ENCODE data around the gene STK39.
"Not testable (repeated sequence)": the region's sequence is repeated elsewhere in the genome, so short reads cannot be mapped to it uniquely, and the experiment has no call there.

STK39 gene

GRCh38 chr2:168047091-168047690 is 200.2 kb downstream of the STK39 start:
- DNase-seq (ENCODE audit: low read depth) = no peak
- H3K4me3 ChIP-seq (ENCODE audit: low read depth, low read length) = no peak overlapping the region
- in situ Hi-C loops (cut with HindIII; ENCODE audit: low sequenced_read_pairs) = no loop called here
- TF ChIP-seq CTCF (IDR thresholded peaks at IDR 0.05; ENCODE audit: low read depth, low read length, missing control alignments) = no peak

DNA sequence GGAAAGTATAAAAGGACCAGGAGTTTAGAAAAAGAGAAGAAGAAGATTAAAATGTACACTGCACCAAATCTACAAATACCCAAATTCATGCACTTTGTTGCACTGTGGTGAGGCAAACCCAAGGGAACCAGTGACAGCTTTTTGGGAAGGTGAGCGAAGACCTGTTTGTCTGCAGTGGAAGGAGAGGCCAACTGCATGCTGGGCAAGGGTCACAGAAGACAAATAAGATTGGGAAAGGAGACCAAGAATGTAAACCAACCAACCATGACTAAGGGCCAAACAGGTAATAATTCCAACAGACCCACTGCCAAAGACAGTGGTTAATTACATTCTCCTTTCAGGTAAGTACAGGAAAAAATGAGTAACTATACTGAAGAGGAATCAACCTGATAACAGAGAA is 202.8 kb downstream of the STK39 start:
- DNase-seq (ENCODE audit: low read depth) = no peak
- no peak overlapping the region for H3K4me3 ChIP-seq (ENCODE audit: low read depth, low read length)
- no peak for TF ChIP-seq CTCF (IDR thresholded peaks at IDR 0.05; ENCODE audit: low read depth, low read length, missing control alignments)
- in situ Hi-C loops (cut with HindIII; ENCODE audit: low sequenced_read_pairs) = no loop called here

DNA sequence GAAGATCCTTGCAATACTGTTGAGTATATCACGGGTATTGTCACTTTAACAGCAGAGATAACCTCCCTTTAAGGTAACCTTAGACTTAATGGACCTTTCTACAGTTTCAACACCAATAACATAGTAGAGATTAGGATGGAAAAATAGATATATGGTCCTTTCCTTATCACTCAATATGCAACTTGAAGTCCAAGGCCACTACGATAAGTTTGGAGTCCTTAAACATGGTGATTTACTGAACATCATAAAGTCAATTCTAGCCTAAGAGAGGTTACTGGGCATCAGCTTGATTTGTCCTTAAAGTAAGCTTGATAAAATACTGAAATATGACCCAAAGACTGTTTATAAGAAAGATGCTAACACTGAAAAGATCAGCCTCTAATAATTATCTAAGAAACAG is 203.2 kb downstream of the STK39 start:
- in situ Hi-C loops (cut with HindIII; ENCODE audit: low sequenced_read_pairs) = no loop called here
- no peak for DNase-seq (ENCODE audit: low read depth)
- no peak for TF ChIP-seq CTCF (IDR thresholded peaks at IDR 0.05; ENCODE audit: low read depth, low read length, missing control alignments)
- no peak overlapping the region for H3K4me3 ChIP-seq (ENCODE audit: low read depth, low read length)

DNA sequence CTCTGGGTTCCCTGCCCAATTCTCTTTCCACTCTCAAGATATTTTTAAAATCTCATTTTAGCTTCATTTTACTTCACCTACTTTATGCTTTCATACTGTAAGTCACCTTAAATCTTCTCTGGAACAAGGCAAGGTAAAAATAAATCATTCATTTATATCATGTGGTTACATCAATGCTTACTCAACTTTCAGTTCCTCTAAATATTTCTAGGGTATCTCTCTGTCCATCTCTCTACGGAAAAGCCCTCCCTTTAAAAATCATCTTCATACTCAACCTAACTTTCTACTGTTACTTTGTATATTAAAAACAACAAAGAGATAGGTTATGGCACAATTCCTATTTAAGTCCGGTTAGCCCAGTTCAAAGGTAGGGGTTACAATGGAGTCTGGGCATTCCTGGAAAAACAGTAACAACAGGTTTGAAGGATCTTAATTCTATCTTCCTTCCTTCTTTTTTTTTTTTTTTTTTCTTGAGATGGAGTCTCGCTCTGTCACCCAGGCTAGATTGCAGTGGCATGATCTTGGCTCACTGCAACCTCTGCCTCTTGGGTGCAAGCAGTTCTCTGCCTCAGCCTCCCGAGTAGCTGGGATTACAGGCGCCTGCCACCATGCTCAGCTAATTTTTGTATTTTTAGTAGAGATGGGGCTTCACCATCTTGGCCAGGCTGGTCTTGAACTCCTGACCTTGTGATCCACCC is 205.1 kb downstream of the STK39 start:
- DNase-seq (ENCODE audit: low read depth); H3K4me3 ChIP-seq (ENCODE audit: low read depth, low read length); in situ Hi-C loops (cut with HindIII; ENCODE audit: low sequenced_read_pairs): not testable (repeated sequence)

DNA sequence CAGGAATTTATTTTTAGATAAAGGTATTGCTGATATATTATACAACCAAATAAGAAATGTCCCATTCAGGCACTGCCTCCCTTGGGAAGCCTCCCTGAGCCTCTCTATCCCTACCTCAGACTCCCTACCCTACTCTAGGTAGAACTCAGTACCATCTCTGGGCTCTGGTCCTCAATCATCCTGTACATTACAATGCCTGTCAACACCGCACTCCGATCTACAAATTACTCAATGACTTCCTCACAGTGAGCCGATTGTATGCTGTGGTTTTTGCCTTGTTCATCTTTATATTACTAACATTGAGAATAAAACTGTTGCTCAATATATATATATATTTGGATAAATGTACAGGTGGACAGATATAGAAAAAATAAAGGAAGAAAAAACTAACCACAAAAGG is 207.5 kb downstream of the STK39 start:
- H3K4me3 ChIP-seq (ENCODE audit: low read depth, low read length) = no peak overlapping the region
- TF ChIP-seq CTCF (IDR thresholded peaks at IDR 0.05; ENCODE audit: low read depth, low read length, missing control alignments) = no peak
- no peak for DNase-seq (ENCODE audit: low read depth)
- in situ Hi-C loops (cut with HindIII; ENCODE audit: low sequenced_read_pairs) = no loop called here

- DNase-seq (ENCODE audit: low read depth) = no peak
- TF ChIP-seq CTCF (IDR thresholded peaks at IDR 0.05; ENCODE audit: low read depth, low read length, missing control alignments) = no peak
- H3K4me3 ChIP-seq (ENCODE audit: low read depth, low read length) = no peak overlapping the region
- in situ Hi-C loops (cut with HindIII; ENCODE audit: low sequenced_read_pairs) = no loop called here
These were observed 209.6 kb downstream of the STK39 start for GRCh38 chr2:168037778-168038177.

GRCh38 chr2:168035458-168035857 is 211.9 kb downstream of the STK39 start:
- TF ChIP-seq CTCF (IDR thresholded peaks at IDR 0.05; ENCODE audit: low read depth, low read length, missing control alignments) = no peak
- DNase-seq (ENCODE audit: low read depth) = no peak
- H3K4me3 ChIP-seq (ENCODE audit: low read depth, low read length) = no peak overlapping the region
- in situ Hi-C loops (cut with HindIII; ENCODE audit: low sequenced_read_pairs) = no loop called here

Measured in astrocyte of the cerebellum (primary cell).